ENCODE results near the gene SEC22C.
A peak's percentile ranks its signal among the peaks of the same experiment; 100 is the strongest.
"Not testable (repeated sequence)": the region's sequence is repeated elsewhere in the genome, so short reads cannot be mapped to it uniquely, and the experiment has no call there.

Gene SEC22C

DNA sequence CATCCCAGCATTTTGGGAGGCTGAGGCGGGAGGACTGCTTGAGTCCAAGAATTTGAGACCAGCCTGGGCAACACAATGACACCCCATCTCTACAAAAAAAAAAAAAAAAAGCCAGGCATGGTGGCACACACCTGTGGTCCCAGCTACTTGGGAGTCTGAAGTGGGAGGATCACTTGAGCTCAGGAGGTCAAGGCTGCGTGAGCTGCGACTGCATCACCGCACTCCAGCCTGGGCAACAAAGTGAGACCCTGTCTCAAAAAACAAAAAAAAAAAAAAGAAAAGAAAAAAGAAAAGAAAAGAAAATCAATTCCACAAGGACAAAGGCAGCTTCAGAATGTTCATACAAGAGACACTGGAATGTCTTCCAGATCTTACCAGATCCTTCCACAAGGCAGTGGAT lies 2.4 kb downstream of the SEC22C start:
- DNase-seq = not testable (repeated sequence)

DNA sequence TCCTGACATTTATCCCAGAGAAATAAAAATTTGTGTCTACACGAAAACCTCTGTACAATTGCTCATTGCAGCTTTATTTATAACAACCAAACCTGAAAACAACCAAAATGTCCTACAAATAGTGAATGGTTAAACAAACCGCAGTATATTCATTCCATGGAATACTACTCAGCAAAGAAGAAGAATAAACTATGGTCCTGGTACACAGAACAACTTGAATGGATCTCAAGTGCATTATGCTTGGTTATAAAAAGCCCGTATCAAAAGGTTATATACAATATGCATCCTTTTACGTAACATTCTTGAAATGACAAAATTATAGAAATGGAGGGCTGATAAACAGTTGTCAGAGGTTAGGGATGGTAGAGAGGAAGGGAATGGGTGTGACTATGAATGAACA lies 3.7 kb downstream of the SEC22C start:
- no peak for DNase-seq

- DNase-seq = no peak
These were observed 6.5 kb downstream of the SEC22C start for GRCh38 chr3:42575137-42575741.

DNA sequence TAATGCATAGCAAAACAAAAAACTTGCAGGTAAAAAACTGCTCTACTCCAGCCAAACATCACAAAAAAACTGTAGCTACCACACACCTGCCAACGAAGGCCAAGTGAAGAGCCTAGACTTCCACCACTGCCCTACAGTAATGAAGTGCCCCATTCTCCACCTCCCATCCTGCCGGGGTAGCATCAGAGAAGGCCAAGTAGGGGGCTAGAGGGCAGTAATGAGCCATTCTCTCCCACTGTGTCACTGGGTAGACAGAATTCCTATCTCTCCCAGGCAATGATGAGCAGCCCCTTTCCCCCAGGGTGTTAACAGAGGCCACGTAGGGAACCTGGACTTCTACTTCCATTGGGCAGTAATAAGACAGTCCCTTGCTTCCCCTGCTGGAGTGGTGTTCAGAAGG lies 9.5 kb downstream of the SEC22C start:
- DNase-seq = peak in 1 of 2 donors; percentile 33

DNA sequence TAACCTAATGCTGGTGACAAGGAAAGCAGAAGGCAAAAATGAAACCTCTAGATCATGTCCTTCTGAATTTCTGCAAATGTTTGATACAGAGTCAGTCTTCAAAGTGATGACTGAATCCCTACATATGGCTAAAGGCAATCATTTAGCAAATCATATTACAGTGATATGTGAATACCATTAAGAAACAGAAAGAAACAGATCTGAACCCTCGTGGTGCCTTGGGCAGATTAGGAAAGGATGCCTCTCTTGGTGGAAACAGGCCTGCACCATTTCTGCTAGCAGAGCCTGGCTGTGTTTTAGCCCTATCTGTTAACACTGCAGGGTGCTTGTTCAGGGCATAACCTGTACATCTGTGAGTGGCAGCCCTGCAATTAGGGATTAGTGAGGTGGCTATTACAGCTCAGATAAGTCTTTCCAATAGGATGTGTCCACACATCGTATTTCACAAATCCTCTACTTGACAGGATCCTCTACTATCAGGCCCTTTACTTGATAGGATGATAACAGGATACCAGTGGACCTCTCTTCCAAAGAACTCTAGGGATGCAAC lies 12.1 kb downstream of the SEC22C start:
- no peak for DNase-seq

DNA sequence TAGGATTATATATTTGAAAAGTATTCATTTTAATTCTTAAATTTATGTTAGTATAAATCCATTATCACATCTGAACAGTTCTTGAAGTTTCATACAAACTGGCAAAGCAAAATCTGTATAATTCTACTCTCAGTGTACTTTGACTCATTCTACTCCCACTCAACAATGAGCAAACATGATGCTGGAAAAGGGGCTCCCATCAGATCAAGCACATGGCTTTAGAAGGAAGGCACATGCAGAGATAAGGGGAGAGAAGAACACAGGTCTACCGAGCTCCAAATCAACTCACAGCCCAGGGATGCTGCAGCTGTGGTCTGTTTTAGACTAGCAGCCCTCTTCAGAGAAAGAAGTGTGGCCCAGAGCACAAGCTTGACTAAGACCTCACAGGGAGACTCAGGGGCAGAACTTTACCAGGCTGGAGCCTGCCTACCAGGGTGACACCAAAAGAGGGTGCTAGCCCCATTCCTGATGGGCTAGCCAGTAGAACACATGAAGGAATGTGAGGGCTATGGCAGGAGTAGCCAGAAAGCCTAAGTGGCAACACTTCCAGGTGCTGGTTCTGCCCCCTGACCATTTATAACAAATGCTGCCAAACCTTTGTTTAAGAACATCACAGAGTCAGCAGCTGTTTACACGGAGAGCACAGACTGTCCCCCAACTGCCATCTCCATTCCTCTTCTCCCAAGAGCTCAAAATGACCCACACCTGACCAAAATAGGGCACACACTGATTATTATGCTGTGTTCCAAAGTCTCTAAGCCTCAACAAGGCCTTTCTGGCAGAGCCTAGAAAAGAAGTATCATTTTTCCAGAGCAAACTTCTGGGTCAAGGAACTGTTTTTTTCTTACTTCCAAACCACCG lies 19.5 kb downstream of the SEC22C start:
- DNase-seq = no peak

DNA sequence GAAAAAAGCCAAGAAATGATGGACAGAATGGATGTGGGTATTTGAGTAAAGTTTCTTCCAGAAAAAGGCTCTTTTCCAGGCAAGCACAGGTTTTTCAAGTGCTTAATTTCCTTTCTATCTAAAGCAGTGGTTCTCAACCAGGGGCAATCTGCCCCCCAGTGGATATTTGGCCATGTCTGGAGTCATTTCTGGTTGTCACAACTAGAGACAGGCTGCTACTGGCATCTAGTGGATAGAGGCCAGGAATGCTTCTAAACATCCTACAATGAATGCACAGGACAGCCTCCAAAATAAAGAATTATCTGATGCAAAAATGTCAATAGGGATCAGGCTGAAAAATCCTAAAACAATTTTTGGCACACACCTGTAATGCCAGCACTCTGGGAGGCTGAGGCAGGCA lies 23.9 kb downstream of the SEC22C start:
- DNase-seq = peak in 1 of 2 donors; percentile 18

DNA sequence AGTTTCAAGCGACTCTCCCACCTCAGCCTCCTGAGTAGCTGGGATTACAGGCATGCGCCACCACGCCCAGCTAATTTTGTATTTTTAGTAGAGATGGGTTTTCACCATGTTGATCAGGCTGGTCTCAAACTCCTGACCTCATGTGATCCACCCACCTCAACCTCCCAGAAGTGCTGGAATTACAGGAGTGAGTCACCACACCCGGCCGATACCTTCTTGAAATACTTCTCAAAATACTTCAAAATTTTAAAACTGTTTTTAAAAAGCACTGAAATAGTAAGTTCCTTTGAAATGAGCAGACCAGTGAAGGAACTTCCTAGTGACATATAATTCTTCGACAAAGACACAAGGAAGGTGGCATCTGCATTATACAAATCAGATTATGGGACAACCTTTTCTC lies 24.9 kb downstream of the SEC22C start:
- DNase-seq = not testable (repeated sequence)

GRCh38 chr3:42556089-42556632 lies 25.6 kb downstream of the SEC22C start:
- peak; percentile 21 to 27 for DNase-seq

DNA sequence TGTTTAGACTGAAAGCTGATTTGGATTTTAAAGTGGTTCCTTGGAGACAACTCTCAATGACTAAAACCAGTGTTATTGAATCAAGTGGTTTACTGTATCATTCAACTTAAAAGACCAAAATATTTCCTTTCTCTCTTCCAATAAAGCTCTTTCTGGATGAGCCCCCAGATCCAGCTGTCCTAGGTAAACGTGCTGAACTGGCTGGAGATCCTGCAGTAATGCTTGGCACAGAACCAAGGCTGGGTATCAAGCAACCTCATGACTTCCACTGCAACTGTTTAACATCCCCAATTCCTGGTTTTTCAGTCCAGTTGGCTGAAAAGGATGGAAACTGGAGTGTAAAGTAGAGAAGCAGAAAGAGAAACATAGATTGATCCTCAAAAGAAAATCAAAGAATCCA lies 28.9 kb downstream of the SEC22C start:
- DNase-seq = no peak

GRCh38 chr3:42550250-42550649 lies 31.5 kb downstream of the SEC22C start:
- DNase-seq = no peak

- no peak for DNase-seq
These were observed 32.6 kb downstream of the SEC22C start for GRCh38 chr3:42549131-42549530.

DNA sequence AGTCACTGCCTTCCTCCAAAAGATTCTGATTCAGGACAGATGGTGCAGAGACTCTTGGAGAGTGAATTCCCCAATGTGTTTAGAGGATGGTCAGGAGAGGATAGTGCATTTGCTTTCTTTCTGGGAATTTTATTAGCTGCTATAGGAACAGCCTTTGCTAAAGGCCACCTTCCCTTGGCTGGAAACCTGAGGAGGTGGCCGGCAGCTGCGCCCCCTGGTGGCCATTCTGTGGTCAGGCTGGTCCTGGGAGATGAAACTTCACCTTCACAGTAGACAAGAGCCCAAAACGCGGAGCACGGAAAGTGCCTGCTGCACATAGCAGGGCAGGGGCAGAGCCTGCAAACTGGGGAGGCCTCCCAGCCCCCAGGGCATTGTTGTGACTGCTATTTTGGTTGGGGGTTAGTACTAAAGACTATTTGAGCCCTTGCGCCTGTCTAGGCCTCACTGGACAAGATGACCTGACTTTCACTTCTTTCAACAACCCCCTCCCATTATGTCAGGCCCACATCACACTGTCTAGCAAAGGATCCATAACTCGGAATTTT lies 34.3 kb downstream of the SEC22C start:
- DNase-seq = peak; percentile 63 to 64

DNA sequence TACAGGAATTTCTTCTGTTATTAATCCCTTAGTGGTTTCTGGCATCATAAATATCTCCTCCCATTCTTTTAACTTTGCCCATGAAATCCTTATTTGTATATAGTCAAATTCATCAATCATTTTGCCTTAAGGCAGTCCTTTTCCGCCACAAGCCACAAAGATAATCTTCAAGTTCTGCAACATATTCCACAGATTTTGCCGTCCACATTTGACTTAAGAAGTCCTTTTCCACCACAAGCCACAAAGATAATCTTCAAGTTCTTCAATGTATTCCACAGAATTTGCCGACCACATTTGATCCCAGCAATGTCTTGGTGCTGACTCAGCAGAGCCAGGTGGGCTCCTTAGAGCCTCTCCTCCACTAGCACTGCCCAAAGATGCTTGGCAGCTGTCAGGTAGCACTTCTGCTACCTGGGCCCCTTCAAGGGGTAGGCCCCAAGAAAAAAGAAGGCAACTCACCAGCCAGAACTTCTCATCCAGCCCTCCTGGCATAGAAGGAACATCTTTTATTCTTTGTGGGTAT lies 35.0 kb downstream of the SEC22C start:
- DNase-seq = no peak

GRCh38 chr3:42545284-42545900 lies 36.4 kb downstream of the SEC22C start:
- no peak for DNase-seq

- DNase-seq = no peak
These were observed 37.1 kb downstream of the SEC22C start for GRCh38 chr3:42544492-42545283.

DNA sequence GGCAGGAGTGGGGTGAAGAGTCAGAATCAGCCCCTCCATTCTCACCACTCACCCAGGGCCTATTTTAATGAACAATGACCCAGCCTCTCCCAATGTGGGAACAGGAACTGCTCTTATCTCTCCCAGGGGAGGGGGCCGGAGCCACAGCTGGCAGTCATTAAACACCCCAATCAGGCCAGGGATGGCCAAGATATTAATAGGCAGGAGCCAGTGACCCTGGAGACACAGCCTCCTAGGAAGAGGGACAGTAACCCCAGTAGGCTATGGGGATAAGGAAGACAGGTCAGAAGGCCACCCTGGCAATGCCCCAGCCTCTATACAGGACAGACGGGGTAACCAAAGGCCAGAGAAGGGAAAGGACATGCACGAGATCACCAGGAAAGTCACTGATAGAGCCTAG lies 40.7 kb downstream of the SEC22C start:
- DNase-seq = no peak

DNA sequence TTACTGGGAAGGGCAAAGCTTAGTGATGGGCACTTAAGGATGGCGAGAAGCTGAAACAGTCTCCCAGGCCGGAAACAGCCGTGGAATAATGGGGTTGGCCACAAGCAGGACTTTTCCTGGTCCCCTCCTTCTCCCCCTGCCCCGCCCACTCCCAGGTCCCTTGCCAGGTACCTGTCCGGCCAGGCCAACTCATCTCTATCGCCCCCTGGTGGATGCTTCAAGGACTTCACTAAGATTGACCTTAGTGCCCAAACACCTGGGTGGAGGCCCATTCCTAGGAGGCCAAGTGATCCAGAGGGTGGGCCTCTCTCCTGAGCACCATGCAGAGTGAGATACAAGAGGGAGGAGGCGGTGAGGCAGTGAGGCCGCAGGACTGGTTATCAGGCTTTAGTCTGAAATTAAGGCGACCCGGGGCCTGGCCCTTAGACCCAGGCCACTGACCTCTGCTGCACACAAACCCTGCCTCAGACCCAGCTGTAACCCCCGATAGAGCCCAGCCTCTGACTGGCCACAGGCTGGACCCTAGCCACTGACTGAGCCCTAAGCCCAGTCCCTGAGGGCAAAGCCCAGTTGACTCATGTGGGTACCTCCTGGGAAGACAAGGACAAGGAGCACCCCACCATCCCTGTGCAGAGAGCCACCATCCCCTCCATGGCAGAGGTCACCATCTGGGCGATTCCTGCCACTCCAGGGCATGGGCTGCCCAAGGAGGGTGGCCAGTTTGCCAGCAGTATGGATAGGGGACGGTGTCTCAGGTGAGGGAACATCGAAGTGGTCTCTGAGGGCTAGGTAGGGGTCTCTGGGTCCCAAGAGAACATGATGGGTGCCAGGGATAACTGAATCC lies 41.7 kb downstream of the SEC22C start:
- peak; percentile 58 to 68 for DNase-seq

- no peak for DNase-seq
These were observed 44.4 kb downstream of the SEC22C start for GRCh38 chr3:42537350-42537749.

GRCh38 chr3:42535981-42536784 lies 45.6 kb downstream of the SEC22C start:
- peak in 1 of 2 donors; percentile 35 for DNase-seq
